ENCODE data around the gene ZNF462.

Gene ZNF462

DNA sequence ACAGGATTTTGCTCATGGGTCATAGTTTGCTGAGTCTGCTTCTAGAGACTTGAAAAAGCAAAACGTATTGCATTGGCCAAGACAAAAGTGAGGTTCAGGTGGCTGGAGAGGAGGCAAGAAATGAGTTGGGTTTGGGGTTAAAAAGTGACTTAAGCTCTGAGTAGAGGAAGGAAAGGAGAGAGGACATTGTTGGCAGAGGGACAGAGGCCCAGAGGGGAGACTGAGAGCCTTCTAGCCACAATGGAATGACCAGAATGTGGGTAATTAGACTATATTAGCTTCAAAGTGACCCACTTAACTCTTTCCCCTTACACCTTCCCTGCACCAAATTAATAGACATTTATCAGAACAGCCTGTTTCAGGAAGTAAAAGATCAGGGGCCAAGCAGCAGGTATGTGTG, 188.4 kb downstream of the ZNF462 start:
- no peak overlapping the region for H3K4me2 ChIP-seq
- H4K20me1 ChIP-seq (ENCODE audit: insufficient read depth) = no peaks in the 10 kb centered on the region
- H3K79me2 ChIP-seq (ENCODE audit: insufficient read depth, low read depth) = no peaks in the 10 kb centered on the region
- no peaks in the 10 kb centered on the region for H3K27me3 ChIP-seq (ENCODE audit: insufficient read depth, low read depth)
- H3K27ac ChIP-seq = no peak overlapping the region
- peaks cover 5% of the 10 kb centered on the region for H3K4me1 ChIP-seq (ENCODE audit: low read depth, poor library complexity, severe bottlenecking)
- TF ChIP-seq CTCF (conservative IDR thresholded peaks at IDR 0.05; ENCODE audit: low read depth, low read length) = no peak
- H3K9ac ChIP-seq = no peak overlapping the region
- H3K36me3 ChIP-seq (ENCODE audit: insufficient read depth) = no peaks in the 10 kb centered on the region
- H3K4me3 ChIP-seq (IDR thresholded peaks at IDR 0.05; ENCODE audit: insufficient read depth, low read depth, low read length) = no peak overlapping the region
- H2AFZ ChIP-seq (ENCODE audit: low read depth) = no peak overlapping the region

DNA sequence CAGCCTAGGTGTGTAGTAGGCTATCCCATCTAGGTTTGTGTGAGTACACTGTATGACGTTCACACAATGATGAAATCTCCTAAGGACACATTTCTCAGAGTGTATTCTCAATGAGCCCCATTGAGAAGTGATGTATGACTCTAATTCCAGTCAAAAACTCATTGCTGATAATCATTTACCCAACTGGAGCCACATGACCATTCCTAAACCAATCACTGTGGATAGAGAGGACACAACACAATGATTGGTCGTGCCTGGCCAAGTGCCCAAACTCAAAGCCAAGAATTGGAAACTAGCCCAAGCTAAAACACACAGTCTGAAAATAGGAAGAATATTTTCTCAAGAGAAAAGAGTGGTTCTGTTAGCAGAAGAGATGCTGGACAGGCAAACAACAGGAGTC, 191.2 kb downstream of the ZNF462 start:
- H4K20me1 ChIP-seq (ENCODE audit: insufficient read depth) = no peaks in the 10 kb centered on the region
- no peak overlapping the region for H3K27ac ChIP-seq
- H3K4me1 ChIP-seq (ENCODE audit: low read depth, poor library complexity, severe bottlenecking) = no peaks in the 10 kb centered on the region
- no peaks in the 10 kb centered on the region for H3K79me2 ChIP-seq (ENCODE audit: insufficient read depth, low read depth)
- no peak overlapping the region for H3K4me3 ChIP-seq (IDR thresholded peaks at IDR 0.05; ENCODE audit: insufficient read depth, low read depth, low read length)
- no peaks in the 10 kb centered on the region for H3K36me3 ChIP-seq (ENCODE audit: insufficient read depth)
- no peak overlapping the region for H3K9ac ChIP-seq
- H3K4me2 ChIP-seq = no peak overlapping the region
- no peak for TF ChIP-seq CTCF (conservative IDR thresholded peaks at IDR 0.05; ENCODE audit: low read depth, low read length)
- no peak overlapping the region for H2AFZ ChIP-seq (ENCODE audit: low read depth)
- H3K27me3 ChIP-seq (ENCODE audit: insufficient read depth, low read depth) = no peaks in the 10 kb centered on the region

DNA sequence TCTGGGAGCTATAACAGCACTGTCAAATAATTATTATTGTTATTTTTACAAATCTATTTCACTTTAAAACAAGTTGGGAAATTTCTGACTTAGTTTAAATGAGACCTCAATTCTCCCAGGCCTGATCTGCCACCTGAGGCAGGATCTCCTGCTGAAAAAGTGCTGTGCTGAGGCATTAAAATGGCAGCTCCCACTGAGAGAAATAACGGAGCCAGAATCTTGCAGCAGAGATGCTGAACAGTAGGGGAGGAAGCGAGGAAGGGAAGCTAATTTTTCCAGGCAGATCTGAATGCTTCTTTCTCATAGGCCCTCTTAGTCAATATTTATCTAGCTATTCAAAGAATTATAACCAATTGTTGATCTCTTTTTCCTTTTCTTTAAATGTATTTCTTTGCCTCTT, 196.3 kb downstream of the ZNF462 start:
- Histone ChIP-seq H3K79me2 (ENCODE audit: insufficient read depth, low read depth) (no peaks in the 10 kb centered on the region), H3K9ac (no peak overlapping the region), H3K4me2 (no peak overlapping the region), H3K27ac (no peak overlapping the region), H3K4me3 (IDR thresholded peaks at IDR 0.05; ENCODE audit: insufficient read depth, low read depth, low read length) (no peak overlapping the region), H3K36me3 (ENCODE audit: insufficient read depth) (no peaks in the 10 kb centered on the region), H3K4me1 (ENCODE audit: low read depth, poor library complexity, severe bottlenecking) (no peaks in the 10 kb centered on the region), H2AFZ (ENCODE audit: low read depth) (no peak overlapping the region), H4K20me1 (ENCODE audit: insufficient read depth) (no peaks in the 10 kb centered on the region), H3K27me3 (ENCODE audit: insufficient read depth, low read depth) (no peaks in the 10 kb centered on the region)
- TF ChIP-seq CTCF (conservative IDR thresholded peaks at IDR 0.05; ENCODE audit: low read depth, low read length) = no peak

DNA sequence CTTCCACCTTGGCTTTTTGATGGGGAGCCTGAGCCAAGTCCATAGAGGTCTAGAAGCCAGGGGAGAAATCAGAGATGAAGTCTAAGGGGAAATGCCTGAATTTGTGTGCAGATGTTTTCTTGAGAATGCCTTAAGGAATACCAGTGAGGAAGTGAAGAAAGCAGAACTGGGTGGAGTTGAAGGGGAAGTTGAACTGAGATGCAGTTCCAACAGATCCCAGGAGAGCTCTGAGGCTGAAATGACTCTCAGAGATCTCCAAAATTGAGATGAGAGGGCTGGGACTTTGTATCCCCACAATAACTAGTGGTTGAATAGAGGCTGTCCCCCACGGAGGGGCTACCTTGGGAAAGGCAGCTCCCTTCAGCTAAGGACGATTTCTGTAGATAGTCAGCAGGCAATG, 197.1 kb downstream of the ZNF462 start:
- H3K4me1 ChIP-seq (ENCODE audit: low read depth, poor library complexity, severe bottlenecking) = no peaks in the 10 kb centered on the region
- H4K20me1 ChIP-seq (ENCODE audit: insufficient read depth) = no peaks in the 10 kb centered on the region
- H3K27ac ChIP-seq = no peak overlapping the region
- H3K4me2 ChIP-seq = no peak overlapping the region
- no peak for TF ChIP-seq CTCF (conservative IDR thresholded peaks at IDR 0.05; ENCODE audit: low read depth, low read length)
- no peak overlapping the region for H2AFZ ChIP-seq (ENCODE audit: low read depth)
- H3K79me2 ChIP-seq (ENCODE audit: insufficient read depth, low read depth) = no peaks in the 10 kb centered on the region
- H3K27me3 ChIP-seq (ENCODE audit: insufficient read depth, low read depth) = no peaks in the 10 kb centered on the region
- no peak overlapping the region for H3K9ac ChIP-seq
- no peaks in the 10 kb centered on the region for H3K36me3 ChIP-seq (ENCODE audit: insufficient read depth)
- no peak overlapping the region for H3K4me3 ChIP-seq (IDR thresholded peaks at IDR 0.05; ENCODE audit: insufficient read depth, low read depth, low read length)
